ENCODE results near the gene RCC1.

GRCh38 chr1:28577052-28577678 is 71.3 kb downstream of the RCC1 start:
- TF ChIP-seq CTCF (IDR thresholded peaks at IDR 0.05) (no peak), POLR2AphosphoS5 (IDR thresholded peaks at IDR 0.05) (no peak)
